Measurements from ENCODE around the gene TDRD9. TPM values are rescaled to one million over a fixed set of nuclear protein-coding genes. Genes with fewer than 3 reads are reported as not detected.

Gene TDRD9
- total and polyA plus RNA-seq, 2 of the 4 experiments (the other 2 are of a cell fraction) = 0.07 to 0.18 TPM

DNA sequence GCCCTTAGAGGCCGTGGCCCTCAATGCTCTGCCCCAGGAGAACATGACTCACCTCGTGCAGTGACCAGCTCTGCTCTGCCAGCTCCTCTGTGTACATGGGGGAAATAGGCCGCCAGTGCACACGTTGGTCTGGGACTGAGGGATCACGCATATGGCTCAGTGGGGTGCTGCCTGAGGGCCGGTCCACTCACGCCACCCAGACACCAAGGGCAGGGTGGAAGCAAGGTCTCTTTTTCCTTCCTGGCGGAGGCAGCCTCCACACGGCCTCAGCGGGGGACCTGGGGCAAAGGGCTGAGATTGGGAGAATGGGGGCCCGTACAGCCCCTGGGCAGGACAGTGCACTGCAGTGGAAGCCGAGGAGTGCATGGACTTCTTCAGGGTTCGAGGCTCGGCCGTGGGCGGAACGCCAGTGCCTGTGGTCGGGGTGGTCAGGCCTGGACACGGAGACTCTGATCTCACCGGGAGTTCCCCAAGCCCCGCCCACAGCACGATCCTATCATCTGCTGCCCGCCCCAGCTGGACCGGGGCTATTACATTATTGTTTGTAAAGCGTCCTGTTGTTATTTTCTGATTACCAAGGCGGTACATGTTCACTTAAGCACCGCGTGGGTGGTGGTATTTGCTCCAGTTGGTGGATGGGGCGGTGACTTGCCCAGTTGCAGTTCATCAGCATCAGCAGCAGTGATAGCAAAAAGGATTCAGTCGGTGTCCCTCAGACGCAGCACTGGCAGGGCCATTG lies 38.8 kb upstream of the TDRD9 start:
- no peak overlapping the region for H2BK15ac ChIP-seq (ENCODE audit: low read depth, low read length)
- H2BK5ac ChIP-seq (ENCODE audit: low read depth, low read length, poor library complexity, severe bottlenecking) = no peak overlapping the region
- H4K20me1 ChIP-seq (ENCODE audit: insufficient read depth, low read length) = no peaks in the 10 kb centered on the region
- no peaks in the 10 kb centered on the region for H3K9me3 ChIP-seq (ENCODE audit: control insufficient read depth, insufficient read depth, low read length)
- no peak overlapping the region for H2BK120ac ChIP-seq (ENCODE audit: low read depth, low read length)
- POLR2A ChIA-PET (ENCODE audit: unreplicated experiment) = no interaction called here
- no peak overlapping the region for H3K27ac ChIP-seq (ENCODE audit: insufficient read depth, low read length)
- peaks cover 11% of the 10 kb centered on the region; the same call in 1 of the 2 replicates for H3K27me3 ChIP-seq (ENCODE audit: control insufficient read depth, insufficient read depth, low read length)
- H2AK5ac ChIP-seq (ENCODE audit: low read depth, low read length) = no peak overlapping the region
- in situ Hi-C loops (cut with MboI; ENCODE audit: low sequenced_read_pairs) = no loop called here
- H3K56ac ChIP-seq (ENCODE audit: extremely low read depth, insufficient read depth, low read length) = no peak overlapping the region
- H3K79me1 ChIP-seq (ENCODE audit: low read depth in 1 of 2, low read length in 2 of 2) = no peaks in the 10 kb centered on the region
- H3K9me1 ChIP-seq (ENCODE audit: insufficient read depth, low read length) = no peaks in the 10 kb centered on the region
- no peak overlapping the region for H3K14ac ChIP-seq (replicated peaks; ENCODE audit: low read depth, low read length)
- WGBS, 2 experiments (ENCODE audit: extremely low coverage in 2 of 2, insufficient read length in 1 of 2) = 72% methylated on average over 8 of the region's 31 CpGs; no CpG with 5 or more reads in 1 of the 2 experiments
- ATAC-seq (ENCODE audit: low read depth) = peak; percentile 30; the same call in 1 of the 2 replicates
- no peak overlapping the region for H3K4ac ChIP-seq (ENCODE audit: low read depth, low read length)
- H4K8ac ChIP-seq (ENCODE audit: low read depth in 2 of 2, low read length in 2 of 2) = no peak overlapping the region
- dilution Hi-C loops (cut with HindIII; ENCODE audit: low sequenced_read_pairs, unreplicated experiment) = no loop called here
- no peak overlapping the region for H2AK9ac ChIP-seq (replicated peaks; ENCODE audit: low read depth, low read length, poor library complexity)
- TF ChIP-seq MAZ (IDR thresholded peaks at IDR 0.05; ENCODE audit: borderline replicate concordance, low read depth, low read length) = no peak
- TF ChIP-seq CEBPB (IDR thresholded peaks at IDR 0.05; ENCODE audit: low read depth, low read length) = no peak
- no peak for TF ChIP-seq BHLHE40 (IDR thresholded peaks at IDR 0.05; ENCODE audit: low read depth, low read length)
- no peak for TF ChIP-seq CHD1 (IDR thresholded peaks at IDR 0.05; ENCODE audit: low read depth, low read length)
- no peak for TF ChIP-seq RAD21 (IDR thresholded peaks at IDR 0.05; ENCODE audit: low read length)
- TF ChIP-seq MXI1 (IDR thresholded peaks at IDR 0.05; ENCODE audit: borderline replicate concordance, low read depth, low read length) = no peak
- TF ChIP-seq RFX5 (IDR thresholded peaks at IDR 0.05; ENCODE audit: low read depth, low read length) = no peak
- TF ChIP-seq SMC3 (IDR thresholded peaks at IDR 0.05; ENCODE audit: low read depth, low read length) = no peak
- no peak for TF ChIP-seq NFE2L2 (IDR thresholded peaks at IDR 0.05; ENCODE audit: low read depth, low read length)
- TF ChIP-seq, protein P1, sequence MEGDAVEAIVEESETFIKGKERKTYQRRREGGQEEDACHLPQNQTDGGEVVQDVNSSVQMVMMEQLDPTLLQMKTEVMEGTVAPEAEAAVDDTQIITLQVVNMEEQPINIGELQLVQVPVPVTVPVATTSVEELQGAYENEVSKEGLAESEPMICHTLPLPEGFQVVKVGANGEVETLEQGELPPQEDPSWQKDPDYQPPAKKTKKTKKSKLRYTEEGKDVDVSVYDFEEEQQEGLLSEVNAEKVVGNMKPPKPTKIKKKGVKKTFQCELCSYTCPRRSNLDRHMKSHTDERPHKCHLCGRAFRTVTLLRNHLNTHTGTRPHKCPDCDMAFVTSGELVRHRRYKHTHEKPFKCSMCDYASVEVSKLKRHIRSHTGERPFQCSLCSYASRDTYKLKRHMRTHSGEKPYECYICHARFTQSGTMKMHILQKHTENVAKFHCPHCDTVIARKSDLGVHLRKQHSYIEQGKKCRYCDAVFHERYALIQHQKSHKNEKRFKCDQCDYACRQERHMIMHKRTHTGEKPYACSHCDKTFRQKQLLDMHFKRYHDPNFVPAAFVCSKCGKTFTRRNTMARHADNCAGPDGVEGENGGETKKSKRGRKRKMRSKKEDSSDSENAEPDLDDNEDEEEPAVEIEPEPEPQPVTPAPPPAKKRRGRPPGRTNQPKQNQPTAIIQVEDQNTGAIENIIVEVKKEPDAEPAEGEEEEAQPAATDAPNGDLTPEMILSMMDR (conservative IDR thresholded peaks at IDR 0.05; ENCODE audit: low read depth, low read length) = no peak
- no peak for TF ChIP-seq MAFK (IDR thresholded peaks at IDR 0.05; ENCODE audit: low read depth, low read length)
- TF ChIP-seq, protein P2, sequence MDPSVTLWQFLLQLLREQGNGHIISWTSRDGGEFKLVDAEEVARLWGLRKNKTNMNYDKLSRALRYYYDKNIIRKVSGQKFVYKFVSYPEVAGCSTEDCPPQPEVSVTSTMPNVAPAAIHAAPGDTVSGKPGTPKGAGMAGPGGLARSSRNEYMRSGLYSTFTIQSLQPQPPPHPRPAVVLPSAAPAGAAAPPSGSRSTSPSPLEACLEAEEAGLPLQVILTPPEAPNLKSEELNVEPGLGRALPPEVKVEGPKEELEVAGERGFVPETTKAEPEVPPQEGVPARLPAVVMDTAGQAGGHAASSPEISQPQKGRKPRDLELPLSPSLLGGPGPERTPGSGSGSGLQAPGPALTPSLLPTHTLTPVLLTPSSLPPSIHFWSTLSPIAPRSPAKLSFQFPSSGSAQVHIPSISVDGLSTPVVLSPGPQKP (IDR thresholded peaks at IDR 0.05; ENCODE audit: borderline replicate concordance, low read depth, low read length) = no peak
- TF ChIP-seq, protein P3, sequence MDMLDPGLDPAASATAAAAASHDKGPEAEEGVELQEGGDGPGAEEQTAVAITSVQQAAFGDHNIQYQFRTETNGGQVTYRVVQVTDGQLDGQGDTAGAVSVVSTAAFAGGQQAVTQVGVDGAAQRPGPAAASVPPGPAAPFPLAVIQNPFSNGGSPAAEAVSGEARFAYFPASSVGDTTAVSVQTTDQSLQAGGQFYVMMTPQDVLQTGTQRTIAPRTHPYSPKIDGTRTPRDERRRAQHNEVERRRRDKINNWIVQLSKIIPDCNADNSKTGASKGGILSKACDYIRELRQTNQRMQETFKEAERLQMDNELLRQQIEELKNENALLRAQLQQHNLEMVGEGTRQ (IDR thresholded peaks at IDR 0.05; ENCODE audit: low read depth, low read length) = no peak
- no peak for TF ChIP-seq RCOR1 (IDR thresholded peaks at IDR 0.05; ENCODE audit: insufficient replicate concordance, low read length)
- TF ChIP-seq POLR2A (IDR thresholded peaks at IDR 0.05; ENCODE audit: low read depth, low read length) = no peak
- no peak for TF ChIP-seq FOS (IDR thresholded peaks at IDR 0.05; ENCODE audit: low read depth, low read length)
- H4K5ac ChIP-seq (ENCODE audit: low read depth, low read length) = no peak overlapping the region
- H3K18ac ChIP-seq (ENCODE audit: low read depth, low read length) = no peak overlapping the region
- H3K4me1 ChIP-seq (ENCODE audit: control insufficient read depth, insufficient read depth, low read length) = no peaks in the 10 kb centered on the region; the same call in 1 of the 2 replicates
- H2BK20ac ChIP-seq (ENCODE audit: low read depth, low read length) = no peak overlapping the region
- H3K4me2 ChIP-seq (ENCODE audit: low read depth, low read length) = no peak overlapping the region
- peak; percentile 20 for DNase-seq
- H4K91ac ChIP-seq (ENCODE audit: insufficient read depth, low read depth, low read length) = no peak overlapping the region
- BruUV-seq (replicated peaks) = no TSS peak
- CTCF ChIA-PET = no interaction called here
- no peak overlapping the region for H3K23ac ChIP-seq (ENCODE audit: low read depth, low read length)
- H3K36me3 ChIP-seq (ENCODE audit: control insufficient read depth, insufficient read depth, low read length) = no peaks in the 10 kb centered on the region
- H3K9ac ChIP-seq (ENCODE audit: low read depth, low read length) = no peak overlapping the region
- no peak overlapping the region for H3K4me3 ChIP-seq (ENCODE audit: insufficient read depth, low read depth, low read length)
- intact Hi-C loops (cut with micrococcal nuclease) = no loop called here
- H2AFZ ChIP-seq (replicated peaks; ENCODE audit: low read length, poor library complexity) = peak overlapping the region; percentile 19

Data from IMR-90 (cell line).